ENCODE measurements around the gene CLDN1. TPM values are rescaled to one million over a fixed set of nuclear protein-coding genes. Genes with fewer than 3 reads are reported as not detected.

CLDN1 gene
- total RNA-seq, 2 donors from 2014 or later: 4.4 to 4.5 TPM

GRCh38 chr3:190261740-190262139 is 60.5 kb downstream of the CLDN1 start:
- ATAC-seq: no peak

GRCh38 chr3:190261015-190261414 is 61.2 kb downstream of the CLDN1 start:
- intact Hi-C loops (cut with DNase I): no loop called here
- DNase-seq (no peak), ATAC-seq (peak in 1 of 2 donors; percentile 57)

More at GRCh38 chr3:190261740-190262139, 60.5 kb downstream of the CLDN1 start:
- intact Hi-C loops (cut with DNase I): no loop called here
- no peak for DNase-seq

- DNase-seq (no peak), ATAC-seq (no peak)
- intact Hi-C loops (cut with DNase I): no loop called here
Measured at GRCh38 chr3:190260301-190260700, 61.9 kb downstream of the CLDN1 start.

GRCh38 chr3:190258634-190259033 is 63.6 kb downstream of the CLDN1 start:
- intact Hi-C loops (cut with DNase I): no loop called here
- ATAC-seq (peak in 1 of 2 donors; percentile 52), DNase-seq (no peak)

Other genes with a start within 250 kb of the CLDN1 start
- gene P3H2, start 201.5 kb downstream of the CLDN1 start, total RNA-seq: 1 to 10 TPM; 1.6 to 4.0 TPM
- gene CLDN16, start 65.7 kb upstream of the CLDN1 start, total RNA-seq: under 1 TPM; 0.08 to 0.15 TPM
- not detected for gene TMEM207, start 127.5 kb upstream of the CLDN1 start, total RNA-seq
- 10 to 100 TPM in 1 of 2 donors, 1 to 10 TPM in 1; 7.1 to 14.7 TPM for gene IL1RAP, start 191.6 kb upstream of the CLDN1 start, total RNA-seq

Measured in left cardiac atrium (tissue), 4 donors.